Measurements from ENCODE around the gene IL22RA2.
"Not testable (repeated sequence)": the region's sequence is repeated elsewhere in the genome, so short reads cannot be mapped to it uniquely, and the experiment has no call there.

IL22RA2 gene

DNA sequence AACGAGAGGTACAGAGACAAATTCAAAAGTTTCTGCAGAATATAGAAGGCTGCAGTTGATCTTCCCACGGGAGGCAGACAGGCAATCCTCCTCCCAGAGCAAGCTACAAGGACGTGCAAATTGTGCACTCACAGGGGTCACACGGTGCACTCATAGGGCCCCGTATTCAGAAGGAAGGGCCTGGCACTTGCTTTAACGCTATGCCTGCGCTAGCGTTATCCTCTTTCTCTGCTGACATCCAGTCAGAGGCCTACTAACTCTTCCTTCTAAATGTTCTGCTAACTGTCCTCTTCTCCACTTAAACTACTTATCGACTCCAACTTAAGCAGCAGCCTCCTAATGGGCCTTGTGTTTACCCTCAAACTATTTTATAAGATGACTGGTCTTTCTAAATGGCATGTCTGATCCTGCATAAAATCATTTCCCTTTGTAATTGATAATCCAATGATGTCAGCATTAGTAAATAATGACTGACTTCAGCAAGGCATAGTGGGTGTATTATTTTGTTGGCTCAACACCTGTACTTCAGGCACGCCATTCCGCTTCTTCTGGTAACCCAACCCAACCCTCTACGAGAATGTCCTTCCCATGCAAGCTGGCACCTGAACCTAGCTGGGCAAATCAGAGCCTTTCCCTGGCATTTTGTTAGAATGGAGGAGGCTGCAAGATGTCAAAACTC, 43.6 kb upstream of the IL22RA2 start:
- DNase-seq (ENCODE audit: low read depth): no peak
- peak overlapping the region; percentile 88 for H3K4me3 ChIP-seq (ENCODE audit: low read depth, low read length)
- no peak for TF ChIP-seq CTCF (IDR thresholded peaks at IDR 0.05; ENCODE audit: insufficient read depth, low read depth, low read length, missing control alignments)

DNA sequence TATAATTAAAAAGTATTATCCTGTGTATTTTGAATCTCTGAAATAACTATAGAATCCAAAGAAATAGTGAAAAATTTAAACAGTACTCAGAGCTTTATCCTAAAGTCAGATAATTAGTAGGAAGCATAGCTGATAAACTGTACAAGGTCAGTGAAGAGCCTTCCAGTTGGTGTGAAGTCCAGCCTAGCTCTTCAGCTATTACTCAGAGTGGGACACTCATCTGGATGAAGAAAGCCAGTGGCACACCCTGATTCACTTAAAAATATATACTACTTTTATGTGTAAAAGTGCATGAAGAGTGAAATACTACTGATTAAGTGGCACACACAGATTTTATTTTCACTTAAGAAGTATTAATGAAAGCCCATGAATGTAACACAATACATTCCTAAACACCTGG, 42.7 kb upstream of the IL22RA2 start:
- no peak for DNase-seq (ENCODE audit: low read depth)
- H3K4me3 ChIP-seq (ENCODE audit: low read depth, low read length): peak overlapping the region; percentile 88
- no peak for TF ChIP-seq CTCF (IDR thresholded peaks at IDR 0.05; ENCODE audit: insufficient read depth, low read depth, low read length, missing control alignments)

- H3K4me3 ChIP-seq (ENCODE audit: low read depth, low read length): peak overlapping the region; percentile 88; the same call in 1 of the 2 replicates
- DNase-seq (ENCODE audit: low read depth): not testable (repeated sequence)
Observed at GRCh38 chr6:137215630-137216029, 42.2 kb upstream of the IL22RA2 start.

DNA sequence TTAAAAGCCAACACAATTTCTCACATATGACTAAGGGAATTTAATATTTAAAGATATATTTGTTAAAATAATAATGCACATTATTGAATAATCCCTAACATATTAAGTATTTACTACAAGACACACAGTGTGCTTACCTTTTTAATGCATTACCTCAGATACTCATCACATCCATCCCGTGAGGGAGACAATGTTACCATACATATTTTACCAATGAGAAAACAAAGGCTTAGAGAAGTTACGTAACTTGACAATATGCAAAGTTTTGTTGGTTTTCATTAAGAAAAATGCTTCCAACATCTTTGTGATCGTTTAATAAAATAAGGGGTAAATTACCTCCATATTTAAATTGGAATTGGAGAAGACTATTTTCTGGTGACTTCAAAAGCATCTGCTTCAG, 41.5 kb upstream of the IL22RA2 start:
- DNase-seq (ENCODE audit: low read depth): no peak
- H3K4me3 ChIP-seq (ENCODE audit: low read depth, low read length): no peak overlapping the region
- TF ChIP-seq CTCF (IDR thresholded peaks at IDR 0.05; ENCODE audit: insufficient read depth, low read depth, low read length, missing control alignments): no peak

DNA sequence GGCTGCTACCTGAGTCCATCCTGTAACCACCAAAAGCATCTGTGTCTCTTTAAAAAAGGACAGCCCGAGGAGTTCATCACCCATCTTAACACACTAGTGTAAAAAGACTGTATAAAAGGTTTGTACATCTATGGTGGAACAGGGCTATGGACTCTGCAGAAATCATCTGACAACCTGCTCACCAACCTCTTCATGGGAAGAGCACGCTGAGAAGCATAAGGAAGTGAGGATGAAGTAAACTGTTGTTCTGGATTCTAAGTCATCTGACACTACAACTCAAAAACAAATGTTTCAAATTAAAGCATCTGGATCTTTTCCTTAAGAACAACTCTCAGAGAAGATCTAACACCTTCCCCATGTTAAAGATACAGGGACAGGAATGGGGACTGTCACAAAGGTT, 40.4 kb upstream of the IL22RA2 start:
- H3K4me3 ChIP-seq (ENCODE audit: low read depth, low read length): no peak overlapping the region
- TF ChIP-seq CTCF (IDR thresholded peaks at IDR 0.05; ENCODE audit: insufficient read depth, low read depth, low read length, missing control alignments): no peak
- DNase-seq (ENCODE audit: low read depth): no peak

DNA sequence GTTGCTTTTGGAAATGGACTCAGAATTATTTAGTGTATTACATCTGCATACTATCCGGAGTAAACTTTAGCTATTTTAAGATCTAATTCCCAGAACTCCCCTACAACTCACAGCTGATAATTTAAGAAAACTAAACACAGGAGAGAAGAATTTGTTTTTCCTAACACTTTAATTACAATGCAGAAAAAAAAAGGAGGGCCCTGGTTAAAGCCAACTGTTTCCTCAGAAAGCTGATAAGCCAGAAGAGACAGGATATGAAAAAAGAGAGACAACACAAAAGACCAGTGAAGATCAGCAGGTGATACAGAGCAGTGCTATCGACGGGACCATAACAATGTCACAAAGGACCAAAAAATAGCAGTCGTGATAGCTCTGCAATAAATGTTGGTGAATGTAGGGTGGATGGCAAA, 39.9 kb upstream of the IL22RA2 start:
- DNase-seq (ENCODE audit: low read depth): no peak
- H3K4me3 ChIP-seq (ENCODE audit: low read depth, low read length): no peak overlapping the region
- TF ChIP-seq CTCF (IDR thresholded peaks at IDR 0.05; ENCODE audit: insufficient read depth, low read depth, low read length, missing control alignments): no peak

DNA sequence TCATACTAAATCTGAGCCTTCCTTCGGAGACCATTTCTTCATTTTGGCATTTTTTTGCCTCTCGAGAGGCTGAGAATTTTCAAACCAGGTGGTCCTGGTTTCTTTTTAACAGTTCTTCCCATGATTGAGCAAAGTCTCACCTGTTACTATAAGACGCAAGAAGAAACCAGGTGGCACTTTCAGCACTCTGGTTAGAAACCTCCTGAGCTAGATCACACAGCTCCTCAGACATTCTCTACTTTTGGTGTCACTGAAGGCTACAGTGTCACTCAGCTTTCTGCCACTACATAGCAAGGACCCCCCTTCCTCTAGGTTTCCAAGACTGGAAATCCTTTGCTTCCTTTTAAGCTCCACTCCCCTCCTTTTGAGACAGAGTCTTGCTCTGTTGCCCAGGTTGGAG, 38.5 kb upstream of the IL22RA2 start:
- H3K4me3 ChIP-seq (ENCODE audit: low read depth, low read length): no peak overlapping the region
- no peak for TF ChIP-seq CTCF (IDR thresholded peaks at IDR 0.05; ENCODE audit: insufficient read depth, low read depth, low read length, missing control alignments)
- no peak for DNase-seq (ENCODE audit: low read depth)
